HG02763 (cell line): Measurements from ENCODE around the gene TOM1L1.

Experiments
- ATAC-seq: cut with Tn5 transposase; IDR thresholded peaks from one replicate; pipeline ENCODE4 v1.9.1; 2021; ENCODE audit warnings: mild to moderate bottlenecking, moderate library complexity; ENCODE audit not compliant: unreplicated experiment

The TOM1L1 gene

DNA sequence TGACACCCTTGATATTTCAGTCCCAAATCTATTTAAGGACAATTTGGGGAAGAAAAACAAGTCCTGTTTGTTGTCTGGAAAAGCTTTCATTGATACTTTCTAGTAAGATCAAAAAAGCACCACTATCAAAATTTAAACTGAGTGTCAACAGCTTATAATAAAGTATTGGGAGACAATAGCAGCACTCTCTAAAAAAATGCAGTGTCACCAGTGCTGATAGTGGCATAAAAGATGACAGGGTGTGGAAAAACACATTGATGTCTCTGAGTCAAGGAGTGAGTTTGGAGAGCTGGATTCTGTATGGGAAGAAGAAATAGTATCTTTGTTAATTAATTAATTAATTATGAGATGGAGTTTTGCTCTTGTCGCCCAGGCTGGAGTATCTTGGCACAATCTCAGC lies 8.3 kb upstream of the TOM1L1 start:
- no peak for ATAC-seq

GRCh38 chr17:54898576-54898975 lies 2.1 kb upstream of the TOM1L1 start:
- no peak for ATAC-seq

- no peak for ATAC-seq
Observed at GRCh38 chr17:54899201-54899600, 1.5 kb upstream of the TOM1L1 start.

- ATAC-seq, result no peak
Observed at GRCh38 chr17:54899721-54900456, 763 bp upstream of the TOM1L1 start.

- ATAC-seq, result no peak
Observed at GRCh38 chr17:54901230-54901822, 674 bp downstream of the TOM1L1 start.

- ATAC-seq, result no peak
Observed at GRCh38 chr17:54902017-54902416, 1.4 kb downstream of the TOM1L1 start.

GRCh38 chr17:54902611-54903010 lies 2.0 kb downstream of the TOM1L1 start:
- no peak for ATAC-seq

GRCh38 chr17:54903375-54903774 lies 2.7 kb downstream of the TOM1L1 start:
- ATAC-seq, result no peak

GRCh38 chr17:54906683-54907082 lies 6.0 kb downstream of the TOM1L1 start:
- no peak for ATAC-seq

GRCh38 chr17:54907376-54907775 lies 6.7 kb downstream of the TOM1L1 start:
- ATAC-seq, result no peak

- ATAC-seq, result no peak
Observed at GRCh38 chr17:54909766-54910165, 9.1 kb downstream of the TOM1L1 start.

DNA sequence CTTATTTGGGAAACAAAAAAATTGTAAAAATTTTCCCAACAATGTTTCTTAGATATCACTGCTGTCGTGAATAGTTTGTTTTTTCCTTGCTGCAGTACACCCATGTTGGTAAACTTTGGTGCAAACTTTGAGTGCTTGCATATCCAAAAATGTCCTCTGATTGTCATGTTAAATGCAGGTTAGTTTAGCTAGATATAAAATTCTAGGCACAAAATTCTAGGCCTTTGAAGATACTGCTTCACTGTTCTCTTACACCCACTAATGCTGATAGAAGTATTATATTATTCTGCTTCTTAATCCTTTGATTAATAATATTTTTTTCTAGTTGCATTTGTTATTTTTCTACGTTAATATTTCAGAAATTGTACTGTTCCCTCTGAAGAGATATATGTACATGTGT lies 16.1 kb downstream of the TOM1L1 start:
- ATAC-seq, result no peak

- no peak for ATAC-seq
Observed at GRCh38 chr17:54919425-54919824, 18.8 kb downstream of the TOM1L1 start.

DNA sequence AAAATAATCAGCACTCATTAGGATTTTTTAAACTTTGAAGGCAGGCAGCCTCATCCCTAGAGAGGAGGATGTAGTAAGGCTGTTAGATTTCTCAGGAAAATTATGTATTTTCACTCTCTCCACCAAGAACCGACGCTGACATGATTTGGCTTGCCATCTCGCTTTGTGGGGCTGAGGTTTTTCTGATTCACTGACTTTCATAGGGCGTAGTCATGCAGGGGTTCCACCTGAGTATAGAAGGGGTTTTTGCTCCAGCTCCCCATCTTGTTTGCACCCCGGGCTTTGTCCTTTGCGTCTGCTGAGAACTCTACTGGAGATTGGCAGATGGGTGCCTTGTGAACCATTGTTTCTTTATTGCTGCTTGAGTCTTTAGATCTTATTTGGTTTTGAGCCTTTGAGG lies 20.2 kb downstream of the TOM1L1 start:
- ATAC-seq, result no peak

GRCh38 chr17:54924405-54924804 lies 23.8 kb downstream of the TOM1L1 start:
- ATAC-seq, result no peak

GRCh38 chr17:54927525-54927924 lies 26.9 kb downstream of the TOM1L1 start:
- ATAC-seq, result no peak

DNA sequence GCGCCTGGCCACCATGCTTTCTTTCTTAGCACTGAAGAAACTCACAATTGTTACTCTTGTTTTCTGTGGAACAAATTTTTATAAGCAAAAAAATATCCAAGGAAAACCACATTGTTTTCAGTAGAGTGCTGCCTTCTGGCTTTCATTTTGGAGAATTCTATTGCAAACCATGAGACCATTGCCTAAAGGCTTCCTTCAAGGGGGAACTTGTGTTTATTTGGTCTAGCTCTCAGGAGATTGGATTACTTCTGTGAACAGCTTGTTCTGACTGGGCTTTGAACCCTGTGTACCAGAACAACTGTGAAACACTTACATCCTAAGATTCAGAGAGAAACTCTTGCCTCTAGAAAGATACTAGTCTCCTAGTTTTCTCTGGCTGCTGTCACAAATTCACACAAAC lies 32.1 kb downstream of the TOM1L1 start:
- ATAC-seq, result no peak

GRCh38 chr17:54933921-54934320 lies 33.3 kb downstream of the TOM1L1 start:
- ATAC-seq, result no peak

DNA sequence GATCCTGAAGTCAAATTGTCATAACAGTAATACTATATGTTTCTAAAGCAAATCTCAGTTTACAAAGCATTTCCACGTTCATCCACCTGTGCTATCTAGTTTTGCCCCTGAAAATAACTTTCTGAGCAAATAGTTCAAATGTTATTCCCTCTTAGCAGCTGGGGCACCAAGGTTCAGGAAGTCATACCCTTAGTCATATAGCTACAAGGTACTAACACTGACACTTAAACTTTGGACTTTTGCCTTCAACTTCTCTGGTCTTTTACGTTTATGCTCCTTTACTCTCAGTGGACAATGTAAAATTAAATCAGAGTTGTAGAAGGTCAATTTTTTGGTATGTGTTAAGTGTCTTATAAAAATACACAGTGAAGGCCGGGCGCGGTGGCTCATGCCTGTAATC lies 34.8 kb downstream of the TOM1L1 start:
- ATAC-seq, result no peak

DNA sequence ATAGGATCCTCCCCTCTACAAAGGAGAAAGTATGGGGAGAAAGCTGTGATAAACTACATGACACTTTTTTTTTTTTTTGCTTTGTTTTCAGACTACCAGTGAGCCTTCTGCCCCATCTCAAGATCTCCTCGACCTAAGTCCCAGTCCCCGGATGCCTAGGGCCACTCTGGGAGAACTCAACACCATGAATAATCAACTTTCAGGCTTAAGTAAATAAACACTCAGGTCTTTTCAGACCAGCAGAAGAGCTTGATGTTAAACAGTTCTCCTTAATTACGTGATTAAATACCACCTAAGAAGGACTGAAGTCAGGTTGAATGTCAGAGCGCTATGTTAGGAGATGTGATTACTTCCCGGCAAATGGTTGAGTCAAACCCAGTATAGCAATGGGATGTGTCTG lies 36.4 kb downstream of the TOM1L1 start:
- ATAC-seq, result no peak

- no peak for ATAC-seq
Observed at GRCh38 chr17:54937426-54937825, 36.8 kb downstream of the TOM1L1 start.

GRCh38 chr17:54941285-54941684 lies 40.6 kb downstream of the TOM1L1 start:
- no peak for ATAC-seq

DNA sequence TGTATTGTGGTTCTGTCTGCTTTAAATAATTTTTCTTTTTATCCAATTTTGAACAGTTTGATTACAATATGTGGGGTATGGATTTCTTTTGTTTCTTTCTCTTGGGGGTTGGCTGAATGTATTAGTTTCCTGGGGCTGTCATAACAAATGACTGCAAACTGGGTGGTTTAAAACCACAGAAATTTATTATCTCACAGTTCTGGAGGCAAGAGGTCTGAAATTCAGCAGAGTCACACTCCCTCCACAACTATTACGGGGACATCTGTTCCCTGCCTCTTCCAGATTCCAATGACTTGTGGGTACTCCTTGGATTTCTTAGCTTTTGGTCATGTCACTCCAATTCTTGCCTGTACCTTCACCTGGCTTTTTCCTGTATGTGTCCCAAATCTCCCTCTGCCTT lies 44.1 kb downstream of the TOM1L1 start:
- no peak for ATAC-seq
